Measurements from ENCODE around the gene AP2A2.

The AP2A2 gene

GRCh38 chr11:1032310-1032891 is 106.7 kb downstream of the AP2A2 start:
- no peak for DNase-seq (ENCODE audit: low read depth, low spot score)
- no peak overlapping the region for H3K4me3 ChIP-seq (ENCODE audit: low read depth, low read length)
- in situ Hi-C loops (cut with HindIII; ENCODE audit: low sequenced_read_pairs) = no loop called here
- TF ChIP-seq CTCF (IDR thresholded peaks at IDR 0.05; ENCODE audit: low read depth, low read length) = no peak

GRCh38 chr11:1033016-1033798 is 107.5 kb downstream of the AP2A2 start:
- no peak overlapping the region for H3K4me3 ChIP-seq (ENCODE audit: low read depth, low read length)
- in situ Hi-C loops (cut with HindIII; ENCODE audit: low sequenced_read_pairs) = no loop called here
- no peak for TF ChIP-seq CTCF (IDR thresholded peaks at IDR 0.05; ENCODE audit: low read depth, low read length)
- no peak for DNase-seq (ENCODE audit: low read depth, low spot score)

- no peak for TF ChIP-seq CTCF (IDR thresholded peaks at IDR 0.05; ENCODE audit: low read depth, low read length)
- no peak for DNase-seq (ENCODE audit: low read depth, low spot score)
- in situ Hi-C loops (cut with HindIII; ENCODE audit: low sequenced_read_pairs) = no loop called here
- H3K4me3 ChIP-seq (ENCODE audit: low read depth, low read length) = no peak overlapping the region
Observed at GRCh38 chr11:1034001-1034400, 108.3 kb downstream of the AP2A2 start.

GRCh38 chr11:1034456-1035295 is 109.0 kb downstream of the AP2A2 start:
- DNase-seq (ENCODE audit: low read depth, low spot score) = no peak

GRCh38 chr11:1035577-1036283 is 110.1 kb downstream of the AP2A2 start:
- H3K4me3 ChIP-seq (ENCODE audit: low read depth, low read length) = no peak overlapping the region
- in situ Hi-C loops (cut with HindIII; ENCODE audit: low sequenced_read_pairs) = no loop called here
- DNase-seq (ENCODE audit: low read depth, low spot score) = no peak
- no peak for TF ChIP-seq CTCF (IDR thresholded peaks at IDR 0.05; ENCODE audit: low read depth, low read length)

More at GRCh38 chr11:1034456-1035295, 109.0 kb downstream of the AP2A2 start:
- in situ Hi-C loops (cut with HindIII; ENCODE audit: low sequenced_read_pairs) = no loop called here
- no peak for TF ChIP-seq CTCF (IDR thresholded peaks at IDR 0.05; ENCODE audit: low read depth, low read length)
- H3K4me3 ChIP-seq (ENCODE audit: low read depth, low read length) = no peak overlapping the region

GRCh38 chr11:1036303-1036923 is 110.7 kb downstream of the AP2A2 start, which contains the start of gene MUC6:
TSS of gene MUC6 (minus strand) at chr11:1036718. CDS start at chr11:1036655, 63 bp downstream.
- TF ChIP-seq CTCF (IDR thresholded peaks at IDR 0.05; ENCODE audit: low read depth, low read length) = no peak
- H3K4me3 ChIP-seq (ENCODE audit: low read depth, low read length) = no peak within 1 kb of the TSS
- DNase-seq (ENCODE audit: low read depth, low spot score) = no peak
- in situ Hi-C loops (cut with HindIII; ENCODE audit: low sequenced_read_pairs) = no loop called here

Data from astrocyte of the spinal cord (primary cell).